Measurements from ENCODE around the gene MAD1L1. TPM values are rescaled to one million over a fixed set of nuclear protein-coding genes. Genes with fewer than 3 reads are reported as not detected.

Gene MAD1L1
- total RNA-seq, 2 donors from 2014 or later = 59.1 to 61.4 TPM

DNA sequence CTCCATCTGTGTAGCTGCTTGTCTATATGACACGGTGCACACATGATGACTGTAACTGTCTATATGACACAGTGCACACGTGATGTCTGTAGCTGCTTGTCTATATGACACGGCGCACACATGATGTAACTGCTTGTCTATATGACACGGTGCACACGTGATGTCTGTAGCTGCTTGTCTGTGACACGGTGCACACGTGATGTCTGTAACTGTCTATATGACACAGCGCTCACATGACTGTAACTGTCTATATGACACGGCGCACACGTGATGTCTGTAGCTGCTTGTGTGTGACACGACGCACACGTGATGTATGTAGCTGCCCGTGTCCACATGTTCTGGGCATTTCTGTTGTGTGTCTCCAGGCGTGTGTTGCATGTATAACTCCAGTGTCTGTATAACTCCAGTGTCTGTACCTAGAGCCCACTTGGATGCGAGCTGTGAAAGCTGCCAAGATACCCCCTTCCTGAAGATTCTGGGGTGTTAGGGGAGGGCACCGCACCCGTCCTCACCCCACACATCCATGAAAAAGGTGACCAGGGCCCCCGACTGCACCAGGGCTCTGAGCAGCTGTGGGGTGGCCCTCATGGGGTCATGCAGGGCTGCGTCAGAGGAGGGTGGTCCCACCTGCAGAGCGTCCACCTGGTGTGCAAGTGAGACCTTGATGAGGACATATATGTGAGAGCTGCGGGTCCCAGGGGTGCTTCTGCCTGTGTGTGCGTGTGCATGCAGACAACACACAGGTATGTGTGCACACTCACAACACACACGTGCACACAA lies 424.7 kb downstream of the MAD1L1 start:
- Histone ChIP-seq H3K9ac (ENCODE audit: extremely low read depth, low read length, poor library complexity, severe bottlenecking) (no peak overlapping the region), H3K27ac (ENCODE audit: low read depth, low read length) (no peak overlapping the region), H3K4me3 (ENCODE audit: low read length) (no peak overlapping the region), H3K36me3 (ENCODE audit: control insufficient read depth, insufficient read depth, low read length) (no peaks in the 10 kb centered on the region), H3K27me3 (ENCODE audit: control insufficient read depth, insufficient read depth, low read length, poor library complexity, severe bottlenecking) (no peaks in the 10 kb centered on the region), H3K9me3 (ENCODE audit: control insufficient read depth, low read length) (peaks cover under 1% of the 10 kb centered on the region), H3K4me1 (ENCODE audit: control insufficient read depth, insufficient read depth, low read length) (no peaks in the 10 kb centered on the region)
- Mint-ChIP-seq H3K4me1 (no peaks in the 10 kb centered on the region), H3K36me3 (ENCODE audit: low read depth) (no peaks in the 10 kb centered on the region), H3K4me3 (no peak overlapping the region), H3K9me3 (peaks cover 20% of the 10 kb centered on the region), H3K27ac (no peak overlapping the region), H3K27me3 (ENCODE audit: insufficient read depth) (no peaks in the 10 kb centered on the region)
- no peak for DNase-seq
- WGBS, 2 experiments (ENCODE audit: insufficient coverage in 1 of 2, insufficient read length in 1 of 2) = 91 to 96% methylated on average over 21 to 26 of the region's 26 CpGs
- TF ChIP-seq, protein P1, sequence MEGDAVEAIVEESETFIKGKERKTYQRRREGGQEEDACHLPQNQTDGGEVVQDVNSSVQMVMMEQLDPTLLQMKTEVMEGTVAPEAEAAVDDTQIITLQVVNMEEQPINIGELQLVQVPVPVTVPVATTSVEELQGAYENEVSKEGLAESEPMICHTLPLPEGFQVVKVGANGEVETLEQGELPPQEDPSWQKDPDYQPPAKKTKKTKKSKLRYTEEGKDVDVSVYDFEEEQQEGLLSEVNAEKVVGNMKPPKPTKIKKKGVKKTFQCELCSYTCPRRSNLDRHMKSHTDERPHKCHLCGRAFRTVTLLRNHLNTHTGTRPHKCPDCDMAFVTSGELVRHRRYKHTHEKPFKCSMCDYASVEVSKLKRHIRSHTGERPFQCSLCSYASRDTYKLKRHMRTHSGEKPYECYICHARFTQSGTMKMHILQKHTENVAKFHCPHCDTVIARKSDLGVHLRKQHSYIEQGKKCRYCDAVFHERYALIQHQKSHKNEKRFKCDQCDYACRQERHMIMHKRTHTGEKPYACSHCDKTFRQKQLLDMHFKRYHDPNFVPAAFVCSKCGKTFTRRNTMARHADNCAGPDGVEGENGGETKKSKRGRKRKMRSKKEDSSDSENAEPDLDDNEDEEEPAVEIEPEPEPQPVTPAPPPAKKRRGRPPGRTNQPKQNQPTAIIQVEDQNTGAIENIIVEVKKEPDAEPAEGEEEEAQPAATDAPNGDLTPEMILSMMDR (conservative IDR thresholded peaks at IDR 0.05) = no peak

DNA sequence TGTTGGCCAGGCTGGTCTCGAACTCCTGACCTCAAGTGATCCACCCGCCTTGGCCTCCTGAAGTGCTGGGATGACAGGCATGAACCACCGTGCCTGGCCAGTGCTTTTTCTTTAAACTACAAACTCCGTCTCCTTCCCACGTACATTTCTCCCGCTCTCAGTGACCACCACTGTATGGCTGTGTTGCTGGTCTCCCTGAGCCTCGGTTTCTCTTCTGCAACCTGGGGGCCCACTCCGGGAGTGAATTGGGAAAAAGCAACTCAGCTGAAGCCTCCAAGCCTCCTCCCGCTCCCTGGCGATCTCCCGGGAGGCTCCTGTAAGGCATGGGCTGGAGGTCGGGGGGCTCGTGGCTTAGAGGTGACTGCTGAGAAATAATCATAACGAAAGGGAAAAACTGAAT lies 426.4 kb downstream of the MAD1L1 start:
- Mint-ChIP-seq H3K27me3 (ENCODE audit: insufficient read depth) (no peaks in the 10 kb centered on the region), H3K4me3 (no peak overlapping the region), H3K36me3 (ENCODE audit: low read depth) (peaks cover 5% of the 10 kb centered on the region), H3K4me1 (no peaks in the 10 kb centered on the region), H3K9me3 (peaks cover 36% of the 10 kb centered on the region), H3K27ac (no peak overlapping the region)
- H3K36me3 ChIP-seq (ENCODE audit: control insufficient read depth, insufficient read depth, low read length) = no peaks in the 10 kb centered on the region
- H3K4me3 ChIP-seq (ENCODE audit: low read length) = no peak overlapping the region
- DNase-seq = no peak
- H3K27ac ChIP-seq (ENCODE audit: low read depth, low read length) = no peak overlapping the region
- H3K4me1 ChIP-seq (ENCODE audit: control insufficient read depth, insufficient read depth, low read length) = no peaks in the 10 kb centered on the region
- WGBS, 2 experiments (ENCODE audit: insufficient coverage in 1 of 2, insufficient read length in 1 of 2) = 90 to 95% methylated on average over 7 to 14 of the region's 14 CpGs
- H3K9ac ChIP-seq (ENCODE audit: extremely low read depth, low read length, poor library complexity, severe bottlenecking) = no peak overlapping the region
- no peaks in the 10 kb centered on the region for H3K27me3 ChIP-seq (ENCODE audit: control insufficient read depth, insufficient read depth, low read length, poor library complexity, severe bottlenecking)
- TF ChIP-seq, protein P1 (conservative IDR thresholded peaks at IDR 0.05) = no peak
- peaks cover 6% of the 10 kb centered on the region for H3K9me3 ChIP-seq (ENCODE audit: control insufficient read depth, low read length)

DNA sequence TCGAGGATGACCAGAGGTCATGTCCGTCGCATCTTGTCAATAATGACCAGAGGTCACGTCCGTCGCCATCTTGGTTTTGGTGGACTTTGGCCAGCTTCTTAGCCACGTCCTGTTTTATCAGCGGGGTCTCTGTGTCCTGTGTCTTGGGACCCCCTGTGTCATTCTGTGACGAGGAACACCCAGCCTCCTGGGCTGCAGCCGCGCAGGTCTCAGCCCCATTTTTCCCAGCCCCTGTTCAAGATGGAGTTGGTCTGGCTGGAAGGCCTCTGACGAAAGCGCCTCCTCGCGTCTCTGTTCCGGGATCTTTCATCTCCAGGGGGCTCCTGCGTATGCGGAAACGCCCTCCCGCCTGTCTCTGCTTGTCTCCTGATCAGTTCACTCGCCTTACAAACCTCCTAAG lies 428.4 kb downstream of the MAD1L1 start:
- peaks cover 54% of the 10 kb centered on the region for H3K9me3 Mint-ChIP-seq
- H3K36me3 ChIP-seq (ENCODE audit: control insufficient read depth, insufficient read depth, low read length) = no peaks in the 10 kb centered on the region
- DNase-seq = no peak
- no peaks in the 10 kb centered on the region for H3K4me1 Mint-ChIP-seq
- H3K9ac ChIP-seq (ENCODE audit: extremely low read depth, low read length, poor library complexity, severe bottlenecking) = no peak overlapping the region
- no peak overlapping the region for H3K4me3 ChIP-seq (ENCODE audit: low read length)
- TF ChIP-seq, protein P1 (conservative IDR thresholded peaks at IDR 0.05) = no peak
- H3K36me3 Mint-ChIP-seq (ENCODE audit: low read depth) = peaks cover 5% of the 10 kb centered on the region
- no peaks in the 10 kb centered on the region for H3K27me3 ChIP-seq (ENCODE audit: control insufficient read depth, insufficient read depth, low read length, poor library complexity, severe bottlenecking)
- H3K4me1 ChIP-seq (ENCODE audit: control insufficient read depth, insufficient read depth, low read length) = no peaks in the 10 kb centered on the region
- H3K4me3 Mint-ChIP-seq = no peak overlapping the region
- no peak overlapping the region for H3K27ac Mint-ChIP-seq
- peaks cover 3% of the 10 kb centered on the region for H3K27me3 Mint-ChIP-seq (ENCODE audit: insufficient read depth)
- 89 to 95% methylated on average over 17 to 21 of the region's 21 CpGs for WGBS, 2 experiments (ENCODE audit: insufficient coverage in 1 of 2, insufficient read length in 1 of 2)
- H3K27ac ChIP-seq (ENCODE audit: low read depth, low read length) = no peak overlapping the region
- peaks cover 6% of the 10 kb centered on the region for H3K9me3 ChIP-seq (ENCODE audit: control insufficient read depth, low read length)

Data from endodermal cell (in vitro differentiated cells).